Upper lobe of left lung (tissue), 6 donors: ENCODE measurements around the gene PANX2. TPM values are rescaled to one million over a fixed set of nuclear protein-coding genes. Genes with fewer than 3 reads are reported as not detected.

Experiments used
- ATAC-seq, 2 donors: fragments of 200-7000 bp; cut with Tn5 transposase; one replicate each; pipeline ENCODE4 v1.9.1; 2022; ENCODE audit warnings: mild to moderate bottlenecking in 2 of 2, moderate library complexity in 2 of 2; ENCODE audit not compliant: low FRiP score in 2 of 2
- DNase-seq, 2 donors: peaks; one replicate each; pipeline ENCODE4 v3.0.0-alpha.2; 2019 to 2020
- H3K27ac ChIP-seq, 4 donors: fragments of 200-600 bp; sonication (generic); one replicate each; pipeline ENCODE4 v1.5.1; 2016 to 2019
- H3K27me3 ChIP-seq, 4 donors: fragments of 200-600 bp; sonication (generic); one replicate each; pipeline ENCODE4 v1.5.1; 2017 to 2019
- H3K36me3 ChIP-seq, 4 donors: fragments of 200-600 bp; sonication (generic); one replicate each; pipeline ENCODE4 v1.5.1; 2016 to 2019
- H3K4me1 ChIP-seq, 4 donors: fragments of 200-600 bp; sonication (generic); one replicate each; pipeline ENCODE4 v1.5.1; 2018 to 2019
- H3K4me3 ChIP-seq, 4 donors: fragments of 200-600 bp; sonication (generic); one replicate each; pipeline ENCODE4 v1.5.1; 2017 to 2019; ENCODE audit warnings: mild to moderate bottlenecking in 2 of 4, moderate library complexity in 1 of 4
- H3K9me3 ChIP-seq, 4 donors: fragments of 200-600 bp; sonication (generic); one replicate each; pipeline ENCODE4 v1.5.1; 2018 to 2019
- CTCF ChIP-seq, 6 experiments: fragments of 450-650 bp in 4 of 6; fragments of 200-600 bp in 2 of 6; sonication (generic) in 2 of 6; IDR thresholded peaks; one replicate each; pipeline ENCODE4 v1.5.1; 2016 to 2019; ENCODE audit warnings: antibody characterized with exemption in 6 of 6
- EP300 ChIP-seq, 4 donors: sonication (generic); formaldehyde crosslinking; IDR thresholded peaks; one replicate each; pipeline ENCODE4 v1.5.1; 2017; ENCODE audit warnings: antibody characterized with exemption in 4 of 4, control low read depth in 2 of 4
- POLR2A ChIP-seq, 4 donors: fragments of 450-650 bp; IDR thresholded peaks; one replicate each; pipeline ENCODE4 v1.5.1; 2016 to 2017; ENCODE audit warnings: antibody characterized with exemption in 4 of 4, mild to moderate bottlenecking in 2 of 4
- POLR2AphosphoS5 ChIP-seq, 2 donors: sonication (generic); formaldehyde crosslinking; IDR thresholded peaks; one replicate each; pipeline ENCODE4 v1.5.1; 2017; ENCODE audit warnings: antibody characterized with exemption in 2 of 2
- WGBS, 2 donors: methylation state at CpG; one replicate each; pipeline ENCODE4 v1.1.5; 2017 to 2018; 5-methylcytosine and 5-hydroxymethylcytosine counted together
- total RNA-seq, 6 donors: library from RNA; depleted of rRNA in 4 of 6; stranded (reverse); fragments of >200 nt in 4 of 6; gene quantifications; one replicate each; pipeline versions ENCODE4 v1.1.0 to v1.2.1, GENCODE V29; 2016 to 2021
- donor health status: DM: no; HTN: no; CAD: no; lungs with moderate emphysema.
- donor health status: DM: no; HTN: yes; CAD: no; lungs with severe emphysema.

Gene PANX2
- total RNA-seq, 6 donors from 2014 or later: 1.9 to 16.8 (median 7.1) TPM

- TF ChIP-seq EP300 (IDR thresholded peaks at IDR 0.05) (no peak), CTCF (IDR thresholded peaks at IDR 0.05) (no peak), POLR2AphosphoS5 (IDR thresholded peaks at IDR 0.05) (no peak), POLR2A (IDR thresholded peaks at IDR 0.05) (no peak)
- WGBS, 2 donors: 61 to 80% methylated on average over 18 to 26 of the region's 26 CpGs
- H3K4me1 ChIP-seq: peaks cover 7 to 19% (median 10%) of the 10 kb centered on the region in 4 donors
- peak; percentile 53 to 54 for DNase-seq
- H3K4me3 ChIP-seq: no peak overlapping the region
- no peaks in the 10 kb centered on the region for H3K9me3 ChIP-seq
- peak in 1 of 2 donors; percentile 46 for ATAC-seq
- no peaks in the 10 kb centered on the region for H3K36me3 ChIP-seq
- no peak overlapping the region for H3K27ac ChIP-seq
- H3K27me3 ChIP-seq: peaks cover 0 to 24% (median 9%) of the 10 kb centered on the region in 4 donors
These were observed 2.9 kb downstream of the PANX2 start for GRCh38 chr22:50173311-50173982.

DNA sequence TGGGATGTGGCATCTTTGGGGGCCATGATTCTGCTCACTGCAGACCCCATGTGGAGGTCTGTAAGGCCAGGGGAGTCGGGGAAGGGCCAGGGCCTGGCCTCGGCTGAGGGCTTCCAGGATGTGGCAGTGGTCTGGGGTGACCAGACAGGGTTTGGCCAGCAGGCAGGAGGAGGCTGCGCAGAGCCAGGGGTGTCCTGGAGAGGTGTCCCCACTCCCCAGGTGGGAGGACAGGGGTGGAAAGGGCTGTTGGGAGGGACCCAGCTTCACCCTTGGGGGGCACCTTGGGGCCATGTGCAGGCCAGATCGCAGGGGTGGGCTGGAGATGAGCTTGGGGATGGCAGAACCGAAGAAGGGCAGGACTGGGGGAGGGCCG lies 3.4 kb downstream of the PANX2 start:
- 93% methylated on average over 2 to 6 of the region's 6 CpGs for WGBS, 2 donors
- Histone ChIP-seq H3K36me3 (no peaks in the 10 kb centered on the region), H3K4me1 (peaks cover 7 to 19% (median 10%) of the 10 kb centered on the region in 4 donors), H3K27me3 (peaks cover 0 to 21% (median 8%) of the 10 kb centered on the region in 4 donors), H3K9me3 (no peaks in the 10 kb centered on the region), H3K4me3 (no peak overlapping the region), H3K27ac (no peak overlapping the region)
- peak in 1 of 2 donors; percentile 6 for ATAC-seq
- TF ChIP-seq POLR2AphosphoS5 (IDR thresholded peaks at IDR 0.05) (no peak), EP300 (IDR thresholded peaks at IDR 0.05) (no peak), CTCF (IDR thresholded peaks at IDR 0.05) (no peak)
- peak in 1 of 2 donors; percentile 51 for DNase-seq

- DNase-seq: peak in 1 of 2 donors; percentile 70
- WGBS, 2 donors: 90 to 97% methylated on average over 6 to 27 of the region's 27 CpGs
- Histone ChIP-seq H3K4me3 (no peak overlapping the region), H3K36me3 (no peaks in the 10 kb centered on the region), H3K4me1 (peaks cover 4 to 15% (median 7%) of the 10 kb centered on the region in 4 donors), H3K9me3 (no peaks in the 10 kb centered on the region), H3K27me3 (peaks cover 0 to 15% (median 5%) of the 10 kb centered on the region in 4 donors), H3K27ac (no peak overlapping the region)
- no peak for TF ChIP-seq EP300 (IDR thresholded peaks at IDR 0.05)
- no peak for TF ChIP-seq CTCF (IDR thresholded peaks at IDR 0.05)
- no peak for TF ChIP-seq POLR2A (IDR thresholded peaks at IDR 0.05)
- TF ChIP-seq POLR2AphosphoS5 (IDR thresholded peaks at IDR 0.05): no peak
- no peak for ATAC-seq
These were observed 4.1 kb downstream of the PANX2 start for GRCh38 chr22:50174382-50175190.

- Histone ChIP-seq H3K36me3 (no peaks in the 10 kb centered on the region), H3K27ac (no peak overlapping the region), H3K9me3 (no peaks in the 10 kb centered on the region), H3K4me3 (no peak overlapping the region), H3K4me1 (peaks cover 3 to 11% (median 6%) of the 10 kb centered on the region in 4 donors), H3K27me3 (peaks cover 0 to 10% (median 3%) of the 10 kb centered on the region in 4 donors)
- DNase-seq (peak in 1 of 2 donors; percentile 72), ATAC-seq (no peak)
- WGBS, 2 donors: 97% methylated on average over 5 of the region's 6 CpGs; no CpG with 5 or more reads in 1 of the 2 donors
- TF ChIP-seq EP300 (IDR thresholded peaks at IDR 0.05) (no peak), CTCF (IDR thresholded peaks at IDR 0.05) (no peak), POLR2AphosphoS5 (IDR thresholded peaks at IDR 0.05) (no peak), POLR2A (IDR thresholded peaks at IDR 0.05) (no peak)
These were observed 4.6 kb downstream of the PANX2 start for GRCh38 chr22:50175191-50175461.
